CD4-positive, alpha-beta T cell (primary cell): Measurements from ENCODE around the gene MIEN1. TPM values are rescaled to one million over a fixed set of nuclear protein-coding genes. Genes with fewer than 3 reads are reported as not detected.

Experiments
- ATAC-seq: fragments of 200-7000 bp; cut with Tn5 transposase; one replicate; pipeline ENCODE4 v1.10.0; 2022; ENCODE audit warnings: mild to moderate bottlenecking; ENCODE audit not compliant: poor library complexity
- CTCF ChIA-PET: fragments of 350-600 bp; sonication (Branson Sonifier 250); formaldehyde crosslinking; loops from one replicate; lab custom pipeline; 2021; ENCODE audit warnings: antibody characterized with exemption, inconsistent platforms; lab: Charles Lee
- POLR2A ChIA-PET: fragments of 350-600 bp; sonication (Branson Sonifier 250); formaldehyde crosslinking; loops from one replicate; lab custom pipeline; 2021; ENCODE audit warnings: antibody characterized with exemption, inconsistent platforms; lab: Charles Lee
- DNase-seq, 14 experiments: peaks; one replicate each; pipeline ENCODE4 v3.0.0-alpha.2; 2013 to 2020; ENCODE audit warnings: mixed read lengths in 2 of 14
- H3K27ac ChIP-seq, 2 donors: one replicate each; pipeline versions ENCODE4 v1.5.1 to v1.7.0; 2013; ENCODE audit warnings: low read length in 2 of 2, low read depth in 1 of 2, mild to moderate bottlenecking in 1 of 2
- H3K27me3 ChIP-seq, 2 experiments: 1 replicate in 1 of 2; 2 replicates in 1 of 2; pipeline versions ENCODE4 v1.6.1 to v1.7.0; 2013; ENCODE audit warnings: low read length in 2 of 2, control low read depth in 1 of 2, mild to moderate bottlenecking in 1 of 2, moderate library complexity in 1 of 2; ENCODE audit not compliant: insufficient read depth in 2 of 2, control insufficient read depth in 1 of 2
- H3K36me3 ChIP-seq: one replicate; pipeline ENCODE4 v1.6.1; 2013; ENCODE audit warnings: low read length, control low read depth; ENCODE audit not compliant: insufficient read depth
- H3K4me1 ChIP-seq: one replicate; pipeline ENCODE4 v1.6.1; 2013; ENCODE audit warnings: low read length, control low read depth; ENCODE audit not compliant: insufficient read depth
- H3K4me3 ChIP-seq: one replicate; pipeline ENCODE4 v1.5.1; 2013; ENCODE audit warnings: mild to moderate bottlenecking, low read length, moderate library complexity
- H3K9me3 ChIP-seq, 2 experiments: 1 replicate in 1 of 2; 2 replicates in 1 of 2; pipeline versions ENCODE4 v1.6.1 to v1.7.0; 2013; ENCODE audit warnings: low read length in 2 of 2, mild to moderate bottlenecking in 2 of 2, control low read depth in 1 of 2, moderate library complexity in 1 of 2; ENCODE audit not compliant: control insufficient read depth in 1 of 2, insufficient read depth in 1 of 2
- H3K27ac Mint-ChIP-seq: one replicate; pipeline ENCODE4 v1.8.0; 2020; ENCODE audit warnings: mixed read lengths
- H3K27me3 Mint-ChIP-seq: one replicate; pipeline ENCODE4 v1.8.0; 2021; ENCODE audit warnings: mixed read lengths
- H3K36me3 Mint-ChIP-seq: one replicate; pipeline ENCODE4 v1.8.0; 2021; ENCODE audit warnings: low read depth, mixed read lengths
- H3K4me1 Mint-ChIP-seq: one replicate; pipeline ENCODE4 v1.8.0; 2021; ENCODE audit warnings: low read depth, mixed read lengths
- H3K4me3 Mint-ChIP-seq: one replicate; pipeline ENCODE4 v1.8.0; 2020; ENCODE audit warnings: mild to moderate bottlenecking, mixed read lengths
- H3K9me3 Mint-ChIP-seq: one replicate; pipeline ENCODE4 v1.8.0; 2020; ENCODE audit warnings: mixed read lengths
- intact Hi-C, 2 experiments: fragments of 100-400 bp; cut with DNase I in 1 of 2; cut with micrococcal nuclease in 1 of 2; formaldehyde crosslinking; loops; one replicate each; pipeline versions ENCODE4 v1.15.1 to v1.9.0; 2023 to 2025; cut with DNase I, micrococcal nuclease
- total RNA-seq, 174 experiments: library from RNA in 2 of 174; stranded (reverse) in 2 of 174; gene quantifications; one replicate each; pipeline ENCODE4 v1.2.3 and lab custom pipeline; 2021 to 2026
- TF ChIP-seq, protein P1 (sequence below): fragments of 200-600 bp; IDR thresholded peaks from one replicate; pipeline ENCODE4 v1.8.0; 2022; ENCODE audit warnings: antibody characterized with exemption, mild to moderate bottlenecking

Gene MIEN1
- total RNA-seq, 2 experiments from 2014 or later = 31.5 to 32.3 TPM

DNA sequence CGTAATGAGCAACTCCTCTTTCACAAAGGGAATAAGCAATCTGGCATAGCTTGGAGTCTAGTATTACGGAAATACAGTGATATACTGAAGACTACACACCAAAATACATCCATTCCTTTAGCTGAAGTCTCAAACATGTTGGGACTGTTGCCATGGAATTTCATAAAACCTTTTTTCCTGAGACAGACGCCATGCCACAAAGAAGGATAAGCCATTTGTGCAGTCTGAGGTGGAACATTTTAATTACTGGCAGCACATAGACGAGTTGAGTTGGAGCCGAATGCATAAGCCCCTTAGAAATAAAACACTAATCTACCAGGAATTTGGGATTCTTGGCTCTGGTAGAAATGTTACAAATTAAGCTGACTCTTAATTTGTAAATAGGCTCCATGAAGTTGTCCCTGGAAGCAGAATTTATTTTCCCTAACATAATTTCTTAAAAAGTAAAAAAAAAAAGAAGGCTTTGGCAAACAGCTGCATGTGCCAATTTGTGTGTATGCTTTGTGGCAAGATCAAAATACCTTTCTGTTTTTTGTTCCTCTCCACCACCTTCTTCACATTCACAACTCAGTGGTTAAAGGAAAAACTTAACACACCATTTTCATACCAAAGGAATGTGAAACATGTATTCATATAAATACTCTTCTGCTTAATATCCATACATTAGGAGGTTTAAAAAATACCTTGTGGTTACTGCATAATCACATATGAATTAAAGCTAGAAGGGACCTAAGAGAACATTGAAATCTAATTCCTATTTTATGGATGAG is 32.9 kb upstream of the MIEN1 start:
- no peak overlapping the region for H3K27ac ChIP-seq
- peaks cover 65% of the 10 kb centered on the region for H3K36me3 ChIP-seq
- CTCF ChIA-PET = interaction anchor here (0.6 to 1.9 kb wide), 3 partner anchors 10 to 33 kb away, joined by 3 to 6 read pairs (median 3); partner anchors contain the start of gene MIEN1

DNA sequence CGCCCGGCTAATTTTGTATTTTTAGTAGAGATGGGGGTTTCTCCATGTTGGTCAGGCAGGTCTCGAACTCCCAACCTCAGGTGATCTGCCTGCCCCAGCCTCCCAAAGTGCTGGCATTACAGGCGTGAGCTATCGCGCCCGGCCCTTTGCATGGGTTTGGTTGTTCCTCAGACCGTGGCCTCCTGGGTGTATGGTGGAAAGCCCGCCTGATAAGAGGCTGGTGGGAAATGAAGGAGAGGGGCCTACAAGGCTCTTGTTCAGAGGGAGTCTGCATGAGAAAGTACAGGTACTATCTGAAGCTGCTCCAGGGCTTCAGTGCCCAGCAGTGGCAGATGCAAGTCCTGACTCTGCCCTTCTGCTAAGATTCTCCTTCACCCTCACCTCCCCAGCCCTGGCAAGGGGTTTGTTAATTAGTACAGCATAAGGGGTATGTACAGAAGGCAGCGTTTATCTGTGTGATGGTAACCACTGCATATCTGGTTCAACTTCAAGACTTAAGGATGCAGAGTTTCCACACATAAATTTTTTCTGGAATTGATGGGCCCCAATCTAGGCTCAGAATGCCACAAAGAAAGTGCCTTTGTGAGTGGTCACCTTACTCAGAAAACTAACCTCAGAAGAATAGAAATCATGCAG is 31.6 kb upstream of the MIEN1 start:
- intact Hi-C loops = no loop called here
- peaks cover 53% of the 10 kb centered on the region for H3K36me3 ChIP-seq
- H3K9me3 ChIP-seq = no peaks in the 10 kb centered on the region
- H3K27me3 ChIP-seq = no peaks in the 10 kb centered on the region
- peak overlapping the region; percentile 71 for H3K27ac Mint-ChIP-seq
- ATAC-seq (no peak), DNase-seq (no peak)
- peaks cover 64% of the 10 kb centered on the region for H3K36me3 Mint-ChIP-seq
- no peak overlapping the region for H3K27ac ChIP-seq
- no peaks in the 10 kb centered on the region for H3K9me3 Mint-ChIP-seq
- peaks cover 69% of the 10 kb centered on the region for H3K4me1 Mint-ChIP-seq
- H3K4me1 ChIP-seq = peaks cover 49% of the 10 kb centered on the region
- no peak overlapping the region for H3K4me3 ChIP-seq
- ChIA-PET POLR2A (interaction anchor here (0.8 to 1.1 kb wide), 2 partner anchors 31 to 219 kb away, joined by 3 read pairs; partner anchors contain the start of gene PSMD3), CTCF (no interaction called here)
- H3K4me3 Mint-ChIP-seq = no peak overlapping the region
- no peaks in the 10 kb centered on the region for H3K27me3 Mint-ChIP-seq
- TF ChIP-seq, protein P1, sequence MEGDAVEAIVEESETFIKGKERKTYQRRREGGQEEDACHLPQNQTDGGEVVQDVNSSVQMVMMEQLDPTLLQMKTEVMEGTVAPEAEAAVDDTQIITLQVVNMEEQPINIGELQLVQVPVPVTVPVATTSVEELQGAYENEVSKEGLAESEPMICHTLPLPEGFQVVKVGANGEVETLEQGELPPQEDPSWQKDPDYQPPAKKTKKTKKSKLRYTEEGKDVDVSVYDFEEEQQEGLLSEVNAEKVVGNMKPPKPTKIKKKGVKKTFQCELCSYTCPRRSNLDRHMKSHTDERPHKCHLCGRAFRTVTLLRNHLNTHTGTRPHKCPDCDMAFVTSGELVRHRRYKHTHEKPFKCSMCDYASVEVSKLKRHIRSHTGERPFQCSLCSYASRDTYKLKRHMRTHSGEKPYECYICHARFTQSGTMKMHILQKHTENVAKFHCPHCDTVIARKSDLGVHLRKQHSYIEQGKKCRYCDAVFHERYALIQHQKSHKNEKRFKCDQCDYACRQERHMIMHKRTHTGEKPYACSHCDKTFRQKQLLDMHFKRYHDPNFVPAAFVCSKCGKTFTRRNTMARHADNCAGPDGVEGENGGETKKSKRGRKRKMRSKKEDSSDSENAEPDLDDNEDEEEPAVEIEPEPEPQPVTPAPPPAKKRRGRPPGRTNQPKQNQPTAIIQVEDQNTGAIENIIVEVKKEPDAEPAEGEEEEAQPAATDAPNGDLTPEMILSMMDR = no peak

More for the DNA sequence above, 32.9 kb upstream of the MIEN1 start:
- H3K4me3 ChIP-seq = no peak overlapping the region
- no peaks in the 10 kb centered on the region for H3K27me3 ChIP-seq
- no peaks in the 10 kb centered on the region for H3K9me3 ChIP-seq
- H3K4me1 ChIP-seq = peaks cover 49% of the 10 kb centered on the region
- TF ChIP-seq, protein P1 = no peak
- no peaks in the 10 kb centered on the region for H3K9me3 Mint-ChIP-seq
- no peak for ATAC-seq
- intact Hi-C loops = no loop called here
- no peak for DNase-seq
- no peak overlapping the region for H3K4me3 Mint-ChIP-seq
- H3K27ac Mint-ChIP-seq = peak overlapping the region; percentile 71
- no peaks in the 10 kb centered on the region for H3K27me3 Mint-ChIP-seq
- H3K4me1 Mint-ChIP-seq = peaks cover 69% of the 10 kb centered on the region
- peaks cover 74% of the 10 kb centered on the region for H3K36me3 Mint-ChIP-seq
- POLR2A ChIA-PET = interaction anchor here (0.7 to 1.2 kb wide), 2 partner anchors 99 to 104 kb away, joined by 3 to 6 read pairs; no protein-coding TSS in a partner anchor

DNA sequence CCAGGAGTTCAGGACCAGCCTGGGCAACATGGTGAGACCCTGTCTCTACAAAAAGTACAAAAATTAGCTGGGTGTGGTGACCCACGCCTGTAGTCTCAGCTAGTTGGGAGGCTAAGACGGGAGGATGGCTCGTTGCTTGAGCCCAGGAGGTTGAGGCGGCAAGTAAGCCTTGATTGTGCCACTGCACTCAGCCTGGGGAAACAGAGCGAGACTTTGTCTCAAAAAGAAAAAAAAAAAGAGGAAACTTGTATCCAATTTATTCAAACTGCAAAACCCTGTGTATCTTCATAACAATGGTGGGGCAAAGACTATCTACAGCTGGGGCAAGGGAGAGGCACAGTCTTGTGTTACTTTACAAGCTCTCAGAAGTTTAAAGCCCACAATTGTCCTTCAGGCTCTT is 28.9 kb upstream of the MIEN1 start:
- Mint-ChIP-seq H3K9me3 (no peaks in the 10 kb centered on the region), H3K27me3 (no peaks in the 10 kb centered on the region), H3K27ac (peak overlapping the region; percentile 92), H3K4me3 (no peak overlapping the region), H3K4me1 (peaks cover 67% of the 10 kb centered on the region), H3K36me3 (peaks cover 36% of the 10 kb centered on the region)
- POLR2A ChIA-PET = interaction anchor here (1.1 to 2.2 kb wide), 3 partner anchors 10 to 60 kb away, joined by 5 to 8 read pairs (median 7); partner anchors contain the start of gene MIEN1
- Histone ChIP-seq H3K9me3 (no peaks in the 10 kb centered on the region), H3K27me3 (no peaks in the 10 kb centered on the region), H3K4me3 (no peak overlapping the region), H3K27ac (peak overlapping the region in 1 of 2 donors; percentile 97), H3K4me1 (peaks cover 61% of the 10 kb centered on the region), H3K36me3 (peaks cover 25% of the 10 kb centered on the region)
- ATAC-seq (no peak), DNase-seq (peak in 1 of 14 experiments; percentile 26)
- TF ChIP-seq, protein P1 = no peak
- CTCF ChIA-PET = interaction anchor here (0.6 to 3.3 kb wide), 7 partner anchors 10 to 183 kb away, joined by 3 to 11 read pairs (median 4); partner anchors contain the start of genes IKZF3 and MIEN1
- intact Hi-C loops = loop anchor here (2.0 to 5.0 kb wide), 3 partner anchors 32 to 223 kb away; partner anchors contain the start of gene PSMD3 (in 1 of the 2)
